SK-N-MC (cell line): Measurements from ENCODE around the gene MMP11.

ENCODE experiments used
- DNase-seq: peaks from one replicate; pipeline ENCODE4 v3.0.0-alpha.2; 2011; ENCODE audit warnings: low read depth, low spot score
- H3K27ac ChIP-seq: fragments of 200-600 bp; sonication (generic); 2 replicates; pipeline ENCODE4 v1.5.1; 2016; ENCODE audit warnings: mixed run types
- H3K36me3 ChIP-seq: fragments of 200-600 bp; sonication (generic); 2 replicates; pipeline ENCODE4 v1.6.1; 2017; ENCODE audit warnings: antibody characterized with exemption, low read length, mixed read lengths; ENCODE audit not compliant: insufficient read depth
- H3K4me3 ChIP-seq: fragments of 200-600 bp; sonication (generic); 2 replicates; pipeline ENCODE4 v1.5.1; 2016
- H3K9ac ChIP-seq: fragments of 200-600 bp; sonication (generic); 2 replicates; pipeline ENCODE4 v1.8.0; 2017; ENCODE audit warnings: mixed run types, mixed read lengths; ENCODE audit not compliant: insufficient read length
- H3K9me3 ChIP-seq: fragments of 200-600 bp; sonication (generic); 2 replicates; pipeline ENCODE4 v1.6.1; 2017; ENCODE audit warnings: low read depth, mild to moderate bottlenecking, antibody characterized with exemption, low read length, moderate library complexity, mixed read lengths
- EZH2 ChIP-seq: fragments of 200-600 bp; sonication (generic); IDR thresholded peaks from one replicate; pipeline ENCODE4 v1.6.1; 2017; ENCODE audit warnings: antibody characterized with exemption
- FOXP2 ChIP-seq: optimal IDR thresholded peaks from 2 replicates; pipeline ENCODE3; 2011; ENCODE audit warnings: mild to moderate bottlenecking, moderate library complexity; ENCODE audit not compliant: insufficient read depth; ENCODE audit errors: extremely low read length, control extremely low read depth
- POLR2AphosphoS5 ChIP-seq: IDR thresholded peaks from 2 replicates; pipeline ENCODE4 v1.6.1; 2012; ENCODE audit warnings: mild to moderate bottlenecking, low read depth, low read length, borderline replicate concordance

MMP11 gene

GRCh38 chr22:23774922-23775436 lies 2.3 kb downstream of the MMP11 start:
- H3K9ac ChIP-seq: no peak overlapping the region
- no peaks in the 10 kb centered on the region for H3K9me3 ChIP-seq
- no peak for DNase-seq
- no peak overlapping the region for H3K4me3 ChIP-seq
- no peak for TF ChIP-seq POLR2AphosphoS5
- no peak for TF ChIP-seq EZH2
- no peak for TF ChIP-seq FOXP2
- H3K27ac ChIP-seq: no peak overlapping the region
- H3K36me3 ChIP-seq: no peaks in the 10 kb centered on the region

- Histone ChIP-seq H3K4me3 (no peak overlapping the region), H3K36me3 (no peaks in the 10 kb centered on the region), H3K27ac (no peak overlapping the region), H3K9me3 (no peaks in the 10 kb centered on the region), H3K9ac (no peak overlapping the region)
- TF ChIP-seq EZH2: no peak
- TF ChIP-seq POLR2AphosphoS5: no peak
- no peak for TF ChIP-seq FOXP2
- no peak for DNase-seq
These were observed 3.2 kb downstream of the MMP11 start for GRCh38 chr22:23775779-23776375.

- Histone ChIP-seq H3K9ac (no peak overlapping the region), H3K9me3 (no peaks in the 10 kb centered on the region), H3K27ac (no peak overlapping the region), H3K36me3 (no peaks in the 10 kb centered on the region), H3K4me3 (no peak overlapping the region)
- no peak for TF ChIP-seq EZH2
- TF ChIP-seq FOXP2: no peak
- TF ChIP-seq POLR2AphosphoS5: no peak
- DNase-seq: no peak
These were observed 5.3 kb downstream of the MMP11 start for GRCh38 chr22:23777776-23778576.

- Histone ChIP-seq H3K9ac (no peak overlapping the region), H3K4me3 (no peak overlapping the region), H3K36me3 (no peaks in the 10 kb centered on the region), H3K27ac (no peak overlapping the region), H3K9me3 (no peaks in the 10 kb centered on the region)
- TF ChIP-seq POLR2AphosphoS5 (no peak), EZH2 (no peak), FOXP2 (no peak)
- DNase-seq: no peak
These were observed 5.9 kb downstream of the MMP11 start for GRCh38 chr22:23778577-23778900.

- H3K36me3 ChIP-seq: no peaks in the 10 kb centered on the region
- H3K4me3 ChIP-seq: no peak overlapping the region
- no peak for DNase-seq
- TF ChIP-seq EZH2 (no peak), POLR2AphosphoS5 (no peak), FOXP2 (no peak)
- no peak overlapping the region for H3K9ac ChIP-seq
- H3K9me3 ChIP-seq: no peaks in the 10 kb centered on the region
- H3K27ac ChIP-seq: no peak overlapping the region
These were observed 6.4 kb downstream of the MMP11 start for GRCh38 chr22:23779083-23779482.

- Histone ChIP-seq H3K9me3 (no peaks in the 10 kb centered on the region), H3K27ac (no peak overlapping the region), H3K4me3 (no peak overlapping the region), H3K36me3 (no peaks in the 10 kb centered on the region), H3K9ac (no peak overlapping the region)
- DNase-seq: no peak
- TF ChIP-seq EZH2 (no peak), FOXP2 (no peak), POLR2AphosphoS5 (no peak)
These were observed 7.1 kb downstream of the MMP11 start for GRCh38 chr22:23779731-23780130.

GRCh38 chr22:23780146-23780748 lies 7.6 kb downstream of the MMP11 start:
- no peak overlapping the region for H3K4me3 ChIP-seq
- no peak for DNase-seq
- H3K9me3 ChIP-seq: no peaks in the 10 kb centered on the region
- no peak overlapping the region for H3K9ac ChIP-seq
- no peak overlapping the region for H3K27ac ChIP-seq
- TF ChIP-seq EZH2 (no peak), POLR2AphosphoS5 (no peak), FOXP2 (no peak)
- no peaks in the 10 kb centered on the region for H3K36me3 ChIP-seq

GRCh38 chr22:23781065-23781464 lies 8.4 kb downstream of the MMP11 start:
- H3K27ac ChIP-seq: no peak overlapping the region
- H3K36me3 ChIP-seq: no peaks in the 10 kb centered on the region
- no peak overlapping the region for H3K9ac ChIP-seq
- no peak overlapping the region for H3K4me3 ChIP-seq
- no peak for DNase-seq
- TF ChIP-seq EZH2 (no peak), POLR2AphosphoS5 (no peak), FOXP2 (no peak)
- H3K9me3 ChIP-seq: no peaks in the 10 kb centered on the region
